OCI-LY1 (cell line): Measurements from ENCODE around the gene NCOA5.

Experiments
- H2AFZ ChIP-seq: fragments of 200-600 bp; sonication (generic), shearing (Covaris generic); 2 replicates; pipeline ENCODE4 v1.6.0; 2014; ENCODE audit warnings: antibody characterized with exemption, mild to moderate bottlenecking, low read length
- H3F3A ChIP-seq: fragments of 200-600 bp; sonication (generic), shearing (Covaris generic); 2 replicates; pipeline ENCODE4 v1.6.0; 2014; ENCODE audit warnings: mild to moderate bottlenecking, antibody characterized with exemption, low read length, moderate library complexity; ENCODE audit not compliant: insufficient read depth
- H3K27ac ChIP-seq: fragments of 200-600 bp; sonication (generic); 2 replicates; pipeline ENCODE4 v1.5.1; 2014; ENCODE audit warnings: low read length, mixed run types, mild to moderate bottlenecking, low read depth; ENCODE audit not compliant: poor library complexity, severe bottlenecking
- H3K27me3 ChIP-seq: fragments of 200-600 bp; sonication (generic); 2 replicates; pipeline ENCODE4 v1.6.0; 2014; ENCODE audit warnings: antibody characterized with exemption, mild to moderate bottlenecking, low read length, moderate library complexity; ENCODE audit not compliant: insufficient read depth
- H3K36me3 ChIP-seq: fragments of 200-600 bp; sonication (generic); 2 replicates; pipeline ENCODE4 v1.6.1; 2014; ENCODE audit warnings: mild to moderate bottlenecking, antibody characterized with exemption, low read length, moderate library complexity, mixed read lengths; ENCODE audit not compliant: insufficient read depth
- H3K4me1 ChIP-seq: fragments of 200-600 bp; sonication (generic); 2 replicates; pipeline ENCODE4 v1.5.1; 2014; ENCODE audit warnings: mild to moderate bottlenecking, low read length, moderate library complexity; ENCODE audit not compliant: insufficient read depth, severe bottlenecking
- H3K4me2 ChIP-seq: fragments of 200-600 bp; sonication (generic), shearing (Covaris generic); 2 replicates; pipeline ENCODE4 v1.6.1; 2014; ENCODE audit warnings: low read length
- H3K4me3 ChIP-seq: fragments of 200-600 bp; sonication (generic); 2 replicates; pipeline ENCODE4 v1.5.1; 2014; ENCODE audit warnings: low read length, low read depth, mild to moderate bottlenecking, mixed read lengths; ENCODE audit not compliant: poor library complexity, severe bottlenecking
- H3K79me2 ChIP-seq: fragments of 200-600 bp; shearing (Covaris generic); 2 replicates; pipeline ENCODE4 v1.6.1; 2016; ENCODE audit warnings: mixed run types, low read length, mixed read lengths; ENCODE audit not compliant: insufficient read depth
- H3K9ac ChIP-seq: fragments of 200-600 bp; sonication (generic), shearing (Covaris generic); 2 replicates; pipeline ENCODE4 v1.6.1; 2014; ENCODE audit warnings: mild to moderate bottlenecking, low read length, mixed read lengths
- H3K9me2 ChIP-seq: fragments of 200-600 bp; sonication (generic), shearing (Covaris generic); 2 replicates; pipeline ENCODE4 v1.6.1; 2014; ENCODE audit warnings: low read depth, mild to moderate bottlenecking, low read length, mixed read lengths
- H3K9me3 ChIP-seq: fragments of 200-600 bp; shearing (Covaris generic); 2 replicates; pipeline ENCODE4 v1.6.1; 2014; ENCODE audit warnings: low read length, mixed read lengths
- H4K20me1 ChIP-seq: fragments of 200-600 bp; sonication (generic), shearing (Covaris generic); 2 replicates; pipeline ENCODE4 v1.6.0; 2016; ENCODE audit warnings: mild to moderate bottlenecking, low read length; ENCODE audit not compliant: insufficient read depth
- CTCF ChIP-seq: fragments of 200-600 bp; sonication (generic), shearing (Covaris generic); IDR thresholded peaks from 2 replicates; pipeline ENCODE4 v1.5.1; 2017; ENCODE audit warnings: mild to moderate bottlenecking, antibody characterized with exemption, low read length, moderate library complexity, mixed read lengths
- EZH2 ChIP-seq: fragments of 200-600 bp; sonication (generic), shearing (Covaris generic); IDR thresholded peaks from 2 replicates; pipeline ENCODE4 v1.8.0; 2017; ENCODE audit warnings: borderline replicate concordance, mixed run types, mild to moderate bottlenecking, antibody characterized with exemption, low read length, moderate library complexity, mixed read lengths

The NCOA5 gene

GRCh38 chr20:46036370-46036769 lies 53.4 kb downstream of the NCOA5 start:
- no peak overlapping the region for H3K27ac ChIP-seq
- no peaks in the 10 kb centered on the region for H3K9me3 ChIP-seq
- H3F3A ChIP-seq = no peaks in the 10 kb centered on the region
- TF ChIP-seq EZH2 = no peak
- no peak for TF ChIP-seq CTCF
- H3K4me2 ChIP-seq = no peak overlapping the region
- no peaks in the 10 kb centered on the region for H3K9me2 ChIP-seq
- H4K20me1 ChIP-seq = no peaks in the 10 kb centered on the region
- H3K9ac ChIP-seq = no peak overlapping the region
- no peaks in the 10 kb centered on the region for H3K36me3 ChIP-seq
- no peaks in the 10 kb centered on the region for H3K4me1 ChIP-seq
- H3K79me2 ChIP-seq = no peaks in the 10 kb centered on the region
- H2AFZ ChIP-seq = no peak overlapping the region
- H3K4me3 ChIP-seq = no peak overlapping the region
- no peaks in the 10 kb centered on the region for H3K27me3 ChIP-seq

GRCh38 chr20:46035713-46036112 lies 54.0 kb downstream of the NCOA5 start:
- Histone ChIP-seq H3K9me3 (no peaks in the 10 kb centered on the region), H4K20me1 (no peaks in the 10 kb centered on the region), H3K36me3 (no peaks in the 10 kb centered on the region), H3K4me3 (no peak overlapping the region), H3K4me1 (no peaks in the 10 kb centered on the region), H3K4me2 (no peak overlapping the region), H3K9ac (no peak overlapping the region), H3F3A (no peaks in the 10 kb centered on the region), H3K27ac (no peak overlapping the region), H3K79me2 (no peaks in the 10 kb centered on the region), H3K27me3 (no peaks in the 10 kb centered on the region), H3K9me2 (no peaks in the 10 kb centered on the region), H2AFZ (no peak overlapping the region)
- no peak for TF ChIP-seq EZH2
- no peak for TF ChIP-seq CTCF

- no peaks in the 10 kb centered on the region for H3K36me3 ChIP-seq
- no peaks in the 10 kb centered on the region for H3K4me1 ChIP-seq
- H3K27me3 ChIP-seq = no peaks in the 10 kb centered on the region
- H3K4me3 ChIP-seq = no peak overlapping the region
- no peaks in the 10 kb centered on the region for H3K9me2 ChIP-seq
- H4K20me1 ChIP-seq = no peaks in the 10 kb centered on the region
- no peaks in the 10 kb centered on the region for H3F3A ChIP-seq
- no peak overlapping the region for H2AFZ ChIP-seq
- TF ChIP-seq CTCF (no peak), EZH2 (no peak)
- no peak overlapping the region for H3K9ac ChIP-seq
- H3K9me3 ChIP-seq = no peaks in the 10 kb centered on the region
- no peak overlapping the region for H3K4me2 ChIP-seq
- no peaks in the 10 kb centered on the region for H3K79me2 ChIP-seq
- H3K27ac ChIP-seq = no peak overlapping the region
Measured at GRCh38 chr20:46035253-46035652, 54.5 kb downstream of the NCOA5 start.
